OCI-LY3 (cell line): ENCODE data around the gene MMUT.
"Not testable (repeated sequence)": the region's sequence is repeated elsewhere in the genome, so short reads cannot be mapped to it uniquely, and the experiment has no call there.

ENCODE experiments used
- H2AFZ ChIP-seq: fragments of 200-600, 300-600 bp; shearing (Covaris generic); 2 replicates; pipeline ENCODE4 v1.6.0; 2014; ENCODE audit warnings: antibody characterized with exemption, low read depth, low read length
- H3K27ac ChIP-seq: fragments of 200-600, 300-600 bp; sonication (generic); 2 replicates; pipeline ENCODE4 v1.5.1; 2014; ENCODE audit warnings: mild to moderate bottlenecking, low read length, moderate library complexity, mixed read lengths
- H3K27me3 ChIP-seq: fragments of 200-600, 300-600 bp; sonication (generic); 2 replicates; pipeline ENCODE4 v1.6.1; 2014; ENCODE audit warnings: low read depth, low read length, mixed read lengths
- H3K36me3 ChIP-seq: fragments of 200-600, 300-600 bp; sonication (generic); replicated peaks from 2 replicates; pipeline ENCODE3; 2014; ENCODE audit warnings: low read depth, low read length, mixed read lengths
- H3K4me1 ChIP-seq: fragments of 300-600, 200-600 bp; sonication (generic); 2 replicates; pipeline ENCODE4 v1.6.1; 2014; ENCODE audit warnings: low read length, mixed read lengths
- H3K4me2 ChIP-seq: fragments of 200-600, 300-600 bp; sonication (generic); 2 replicates; pipeline ENCODE4 v1.6.1; 2014; ENCODE audit warnings: low read length, mixed read lengths
- H3K4me3 ChIP-seq: fragments of 300-600, 200-600 bp; sonication (generic); 2 replicates; pipeline ENCODE4 v1.5.1; 2014; ENCODE audit warnings: antibody characterized with exemption, mild to moderate bottlenecking, low read length, moderate library complexity
- H3K79me2 ChIP-seq: fragments of 300-600, 200-600 bp; shearing (Covaris generic); 2 replicates; pipeline ENCODE4 v1.6.1; 2014; ENCODE audit warnings: mild to moderate bottlenecking, low read length, mixed read lengths
- H3K9ac ChIP-seq: fragments of 300-600, 200-600 bp; shearing (Covaris generic); 2 replicates; pipeline ENCODE4 v1.6.0; 2014; ENCODE audit warnings: mild to moderate bottlenecking, low read length, moderate library complexity
- H3K9me3 ChIP-seq: fragments of 200-600, 300-600 bp; shearing (Covaris generic); 2 replicates; pipeline ENCODE4 v1.6.1; 2014; ENCODE audit warnings: low read length, mixed read lengths; ENCODE audit not compliant: insufficient read depth
- H4K20me1 ChIP-seq: fragments of 200-600, 300-600 bp; sonication (generic); 2 replicates; pipeline ENCODE4 v1.6.1; 2016; ENCODE audit warnings: low read length, mixed read lengths; ENCODE audit not compliant: insufficient read depth
- EZH2phosphoT487 ChIP-seq: fragments of 200-600 bp; shearing (Covaris generic); IDR thresholded peaks from 2 replicates; pipeline ENCODE4 v1.6.1; 2018; ENCODE audit warnings: antibody characterized with exemption, mixed run types, low read depth
- TF ChIP-seq, protein P1 (sequence below): fragments of 200-600, 300-600 bp; sonication (generic); IDR thresholded peaks from 2 replicates; pipeline ENCODE4 v1.5.1; 2014; ENCODE audit warnings: antibody characterized with exemption, low read length, low read depth

Gene MMUT

DNA sequence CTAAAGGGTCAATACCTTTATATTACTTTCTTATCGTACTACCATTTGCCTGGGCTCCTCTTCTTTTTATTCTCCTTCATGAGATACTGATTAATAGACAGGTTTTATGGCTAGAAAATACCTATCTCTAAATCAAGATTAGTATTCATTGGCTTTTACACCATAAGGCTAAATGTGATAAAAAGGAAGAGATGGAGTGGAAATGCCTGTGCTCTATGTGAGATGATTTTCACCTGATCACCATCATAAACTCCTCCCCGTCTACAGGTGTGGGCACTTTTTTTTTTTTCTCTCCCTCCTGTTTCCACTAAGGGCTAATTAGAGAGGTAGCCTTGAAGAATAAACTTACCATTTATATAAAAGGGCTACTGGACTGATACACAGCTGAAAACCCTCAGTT, 36.6 kb upstream of the MMUT start, which contains the start of gene GLYATL3:
GLYATL3 (plus strand) TSS at position 301 of the 400 bp plus-strand sequence. CDS start 12,068 bp downstream, outside the sequence.
- H3K36me3 ChIP-seq, result peaks cover 3% of the 10 kb centered on the region
- no peak within 1 kb of the TSS for H3K4me2 ChIP-seq
- H3K79me2 ChIP-seq, result no peaks in the 10 kb centered on the region
- no peaks in the 10 kb centered on the region for H4K20me1 ChIP-seq
- H3K9ac ChIP-seq, result no peak within 1 kb of the TSS
- no peaks in the 10 kb centered on the region for H3K4me1 ChIP-seq
- no peaks in the 10 kb centered on the region for H3K27me3 ChIP-seq
- no peaks in the 10 kb centered on the region for H3K9me3 ChIP-seq
- TF ChIP-seq, protein P1, sequence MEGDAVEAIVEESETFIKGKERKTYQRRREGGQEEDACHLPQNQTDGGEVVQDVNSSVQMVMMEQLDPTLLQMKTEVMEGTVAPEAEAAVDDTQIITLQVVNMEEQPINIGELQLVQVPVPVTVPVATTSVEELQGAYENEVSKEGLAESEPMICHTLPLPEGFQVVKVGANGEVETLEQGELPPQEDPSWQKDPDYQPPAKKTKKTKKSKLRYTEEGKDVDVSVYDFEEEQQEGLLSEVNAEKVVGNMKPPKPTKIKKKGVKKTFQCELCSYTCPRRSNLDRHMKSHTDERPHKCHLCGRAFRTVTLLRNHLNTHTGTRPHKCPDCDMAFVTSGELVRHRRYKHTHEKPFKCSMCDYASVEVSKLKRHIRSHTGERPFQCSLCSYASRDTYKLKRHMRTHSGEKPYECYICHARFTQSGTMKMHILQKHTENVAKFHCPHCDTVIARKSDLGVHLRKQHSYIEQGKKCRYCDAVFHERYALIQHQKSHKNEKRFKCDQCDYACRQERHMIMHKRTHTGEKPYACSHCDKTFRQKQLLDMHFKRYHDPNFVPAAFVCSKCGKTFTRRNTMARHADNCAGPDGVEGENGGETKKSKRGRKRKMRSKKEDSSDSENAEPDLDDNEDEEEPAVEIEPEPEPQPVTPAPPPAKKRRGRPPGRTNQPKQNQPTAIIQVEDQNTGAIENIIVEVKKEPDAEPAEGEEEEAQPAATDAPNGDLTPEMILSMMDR, result no peak
- TF ChIP-seq EZH2phosphoT487, result no peak
- no peak within 1 kb of the TSS for H3K27ac ChIP-seq
- no peak within 1 kb of the TSS for H2AFZ ChIP-seq
- H3K4me3 ChIP-seq, result no peak within 1 kb of the TSS

DNA sequence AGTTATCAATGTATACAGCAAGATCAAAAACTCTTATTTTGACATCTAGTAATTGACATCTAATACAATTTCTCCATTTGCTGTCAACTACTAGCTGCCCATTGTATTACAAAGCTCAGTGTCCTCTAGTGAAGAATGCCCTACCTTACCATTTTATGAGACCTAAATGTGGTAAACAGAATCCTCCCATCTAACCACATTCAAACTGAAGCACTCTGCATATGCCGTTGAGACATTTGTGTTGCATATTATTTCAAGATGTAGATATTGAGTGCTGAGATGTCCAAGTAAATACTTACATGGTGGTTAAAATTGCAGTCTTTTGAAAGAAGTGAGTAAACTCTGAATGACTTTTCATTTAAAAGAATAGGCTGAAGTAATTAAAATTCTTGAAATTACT, 36.1 kb upstream of the MMUT start:
- Histone ChIP-seq H3K36me3 (peaks cover 3% of the 10 kb centered on the region), H3K4me2 (no peak overlapping the region), H2AFZ (no peak overlapping the region), H3K9me3 (no peaks in the 10 kb centered on the region), H3K27me3 (no peaks in the 10 kb centered on the region), H3K27ac (no peak overlapping the region), H3K4me1 (no peaks in the 10 kb centered on the region), H4K20me1 (no peaks in the 10 kb centered on the region), H3K4me3 (no peak overlapping the region), H3K9ac (no peak overlapping the region), H3K79me2 (no peaks in the 10 kb centered on the region)
- TF ChIP-seq, protein P1, result no peak
- no peak for TF ChIP-seq EZH2phosphoT487

DNA sequence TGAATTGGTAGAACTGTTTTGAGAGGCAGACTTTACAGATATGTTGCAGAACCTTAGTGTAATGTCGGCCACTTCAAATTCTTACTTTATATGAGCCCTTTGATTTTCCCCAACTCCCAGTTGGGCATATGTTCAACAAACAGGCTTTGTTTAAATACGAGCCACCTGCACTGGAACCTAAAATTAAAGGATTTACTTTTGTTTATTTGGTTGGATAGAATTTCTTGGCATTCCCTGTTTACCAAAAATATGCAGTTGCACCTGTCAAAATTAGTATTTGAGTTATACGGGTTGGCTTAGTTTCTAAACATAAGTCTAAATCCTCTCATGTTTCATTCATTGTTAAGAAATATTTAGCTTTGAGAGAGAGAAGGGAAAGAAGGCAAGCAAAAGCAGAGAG, 34.3 kb upstream of the MMUT start:
- no peaks in the 10 kb centered on the region for H3K4me1 ChIP-seq
- no peaks in the 10 kb centered on the region for H4K20me1 ChIP-seq
- no peak overlapping the region for H3K4me2 ChIP-seq
- no peaks in the 10 kb centered on the region for H3K27me3 ChIP-seq
- H2AFZ ChIP-seq, result no peak overlapping the region
- H3K36me3 ChIP-seq, result peaks cover 12% of the 10 kb centered on the region
- H3K79me2 ChIP-seq, result no peaks in the 10 kb centered on the region
- H3K4me3 ChIP-seq, result no peak overlapping the region
- no peaks in the 10 kb centered on the region for H3K9me3 ChIP-seq
- no peak overlapping the region for H3K9ac ChIP-seq
- H3K27ac ChIP-seq, result no peak overlapping the region
- TF ChIP-seq, protein P1, result no peak
- TF ChIP-seq EZH2phosphoT487, result no peak

DNA sequence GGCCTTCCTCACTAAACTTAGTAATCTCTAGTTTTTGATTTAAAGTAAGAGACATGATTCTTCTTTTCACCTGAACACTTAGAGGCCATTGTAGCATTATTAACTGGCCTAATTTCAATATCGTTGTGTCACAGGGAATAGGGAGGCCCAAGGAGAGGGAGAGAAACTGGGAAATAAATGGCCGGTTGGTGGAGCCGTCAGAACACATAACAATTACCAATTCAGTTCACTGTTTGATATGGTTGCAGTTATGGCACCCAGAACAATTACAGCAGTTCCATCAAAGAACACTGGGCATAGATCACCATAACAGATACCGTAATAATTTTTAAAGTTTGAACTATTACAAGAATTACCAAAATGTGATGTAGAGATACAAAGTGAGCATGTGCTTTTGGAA, 27.6 kb upstream of the MMUT start:
- Histone ChIP-seq H3K36me3 (peaks cover 28% of the 10 kb centered on the region), H3K79me2 (no peaks in the 10 kb centered on the region), H2AFZ (no peak overlapping the region), H4K20me1 (no peaks in the 10 kb centered on the region), H3K9me3 (no peaks in the 10 kb centered on the region), H3K27ac (no peak overlapping the region), H3K9ac (no peak overlapping the region), H3K4me3 (no peak overlapping the region), H3K4me2 (no peak overlapping the region), H3K4me1 (no peaks in the 10 kb centered on the region), H3K27me3 (no peaks in the 10 kb centered on the region)
- TF ChIP-seq, protein P1, result no peak
- no peak for TF ChIP-seq EZH2phosphoT487

DNA sequence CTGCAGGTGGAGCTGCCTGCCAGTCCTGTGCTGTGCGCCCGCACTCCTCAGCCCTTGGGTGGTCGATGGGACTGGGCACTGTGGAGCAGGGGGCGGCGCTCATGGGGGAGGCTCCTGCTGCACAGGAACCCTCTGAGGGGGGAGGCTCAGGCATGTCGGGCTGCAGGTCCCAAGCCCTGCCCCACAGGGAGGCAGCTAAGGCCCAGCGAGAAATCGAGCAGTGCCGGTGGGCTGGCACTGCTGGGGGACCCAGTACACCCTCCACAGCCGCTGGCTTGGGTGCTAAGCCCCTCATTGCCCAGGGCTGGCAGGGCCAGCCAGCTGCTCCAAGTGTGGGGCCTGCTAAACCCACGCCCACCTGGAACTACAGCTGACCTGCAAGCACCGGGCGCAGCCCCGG, 20.3 kb upstream of the MMUT start:
- H3K27ac ChIP-seq, H3K27me3 ChIP-seq, H3K4me3 ChIP-seq, H2AFZ ChIP-seq, H4K20me1 ChIP-seq, H3K4me1 ChIP-seq, H3K4me2 ChIP-seq, H3K79me2 ChIP-seq, H3K9me3 ChIP-seq, H3K9ac ChIP-seq: not testable (repeated sequence)
- peaks cover 20% of the 10 kb centered on the region for H3K36me3 ChIP-seq

DNA sequence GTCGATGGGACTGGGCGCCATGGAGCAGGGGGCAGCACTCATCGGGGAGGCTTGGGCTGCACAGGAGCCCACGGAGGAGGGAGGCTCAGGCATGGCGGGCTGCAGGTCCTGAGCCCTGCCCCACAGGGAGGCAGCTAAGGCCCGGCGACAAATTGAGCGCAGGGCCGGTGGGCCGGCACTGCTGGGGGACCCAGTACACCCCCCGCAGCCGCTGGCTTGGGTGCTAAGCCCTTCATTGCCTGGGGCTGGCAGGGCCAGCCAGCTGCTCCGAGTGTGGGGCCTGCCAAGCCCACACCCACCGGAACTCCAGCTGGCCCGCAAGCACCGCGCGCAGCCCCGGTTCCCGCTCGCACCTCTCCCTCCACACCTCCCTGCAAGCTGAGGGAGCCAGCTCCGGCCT, 18.8 kb upstream of the MMUT start:
- not testable (repeated sequence) for H2AFZ ChIP-seq, H3K27me3 ChIP-seq
- H3K36me3 ChIP-seq, result peaks cover 22% of the 10 kb centered on the region

More for the DNA sequence above, 18.8 kb upstream of the MMUT start:
- H3K9ac ChIP-seq, H3K79me2 ChIP-seq, H4K20me1 ChIP-seq, H3K9me3 ChIP-seq, H3K4me1 ChIP-seq, H3K4me3 ChIP-seq, H3K27ac ChIP-seq, H3K4me2 ChIP-seq: not testable (repeated sequence)
